ENCODE measurements around the gene MOV10L1.

The MOV10L1 gene

GRCh38 chr22:50058906-50059880 is 30.6 kb upstream of the MOV10L1 start:
- DNase-seq: peak; percentile 50

- no peak for DNase-seq
Measured at GRCh38 chr22:50059881-50060262, 29.9 kb upstream of the MOV10L1 start.

- DNase-seq: no peak
Measured at GRCh38 chr22:50060441-50061140, 29.2 kb upstream of the MOV10L1 start.

- no peak for DNase-seq
Measured at GRCh38 chr22:50061141-50061823, 28.5 kb upstream of the MOV10L1 start.

- DNase-seq: peak; percentile 88
Measured at GRCh38 chr22:50061824-50062355, 27.9 kb upstream of the MOV10L1 start.

GRCh38 chr22:50062509-50063135 is 27.2 kb upstream of the MOV10L1 start:
- no peak for DNase-seq

GRCh38 chr22:50063589-50064393 is 26.0 kb upstream of the MOV10L1 start:
- DNase-seq: no peak

- no peak for DNase-seq
Measured at GRCh38 chr22:50064453-50064852, 25.4 kb upstream of the MOV10L1 start.

- no peak for DNase-seq
Measured at GRCh38 chr22:50067244-50067643, 22.6 kb upstream of the MOV10L1 start.

GRCh38 chr22:50068096-50068495 is 21.7 kb upstream of the MOV10L1 start:
- DNase-seq: no peak

- DNase-seq: no peak
Measured at GRCh38 chr22:50070366-50070765, 19.4 kb upstream of the MOV10L1 start.

- DNase-seq: no peak
Measured at GRCh38 chr22:50071432-50072166, 18.2 kb upstream of the MOV10L1 start.

- DNase-seq: no peak
Measured at GRCh38 chr22:50072167-50072555, 17.6 kb upstream of the MOV10L1 start.

- DNase-seq: no peak
Measured at GRCh38 chr22:50072714-50073538, 16.9 kb upstream of the MOV10L1 start.

GRCh38 chr22:50074056-50074455 is 15.8 kb upstream of the MOV10L1 start:
- no peak for DNase-seq

- no peak for DNase-seq
Measured at GRCh38 chr22:50074551-50075530, 15.0 kb upstream of the MOV10L1 start.

- DNase-seq: no peak
Measured at GRCh38 chr22:50076646-50077535, 12.9 kb upstream of the MOV10L1 start.

GRCh38 chr22:50078246-50078645 is 11.6 kb upstream of the MOV10L1 start:
- DNase-seq: no peak
